Measurements from ENCODE around the gene TMEM61.

TMEM61 gene

DNA sequence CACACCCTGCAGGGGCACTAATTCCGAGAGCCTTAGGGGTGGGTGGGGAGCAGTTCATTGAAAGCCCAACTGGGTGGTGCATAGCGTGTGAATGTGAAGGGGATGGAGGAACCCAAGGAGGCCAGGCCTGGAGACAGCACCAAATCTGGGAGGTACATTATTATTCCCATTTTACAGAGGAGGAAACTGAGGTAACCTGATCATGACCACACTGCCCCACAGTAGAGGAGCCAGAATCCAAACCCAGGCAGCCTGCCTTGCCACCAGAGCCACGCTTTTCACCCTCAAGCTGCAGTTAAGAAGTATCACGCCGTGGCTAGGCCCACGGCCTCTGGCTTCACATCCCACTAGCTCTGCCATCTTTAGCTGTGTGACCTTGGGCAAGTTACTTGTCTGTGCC lies 17.7 kb downstream of the TMEM61 start:
- TF ChIP-seq, protein P1, sequence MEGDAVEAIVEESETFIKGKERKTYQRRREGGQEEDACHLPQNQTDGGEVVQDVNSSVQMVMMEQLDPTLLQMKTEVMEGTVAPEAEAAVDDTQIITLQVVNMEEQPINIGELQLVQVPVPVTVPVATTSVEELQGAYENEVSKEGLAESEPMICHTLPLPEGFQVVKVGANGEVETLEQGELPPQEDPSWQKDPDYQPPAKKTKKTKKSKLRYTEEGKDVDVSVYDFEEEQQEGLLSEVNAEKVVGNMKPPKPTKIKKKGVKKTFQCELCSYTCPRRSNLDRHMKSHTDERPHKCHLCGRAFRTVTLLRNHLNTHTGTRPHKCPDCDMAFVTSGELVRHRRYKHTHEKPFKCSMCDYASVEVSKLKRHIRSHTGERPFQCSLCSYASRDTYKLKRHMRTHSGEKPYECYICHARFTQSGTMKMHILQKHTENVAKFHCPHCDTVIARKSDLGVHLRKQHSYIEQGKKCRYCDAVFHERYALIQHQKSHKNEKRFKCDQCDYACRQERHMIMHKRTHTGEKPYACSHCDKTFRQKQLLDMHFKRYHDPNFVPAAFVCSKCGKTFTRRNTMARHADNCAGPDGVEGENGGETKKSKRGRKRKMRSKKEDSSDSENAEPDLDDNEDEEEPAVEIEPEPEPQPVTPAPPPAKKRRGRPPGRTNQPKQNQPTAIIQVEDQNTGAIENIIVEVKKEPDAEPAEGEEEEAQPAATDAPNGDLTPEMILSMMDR (IDR thresholded peaks at IDR 0.05) = no peak
- Mint-ChIP-seq H3K4me1 (peaks cover 43% of the 10 kb centered on the region), H3K4me3 (no peak overlapping the region), H3K27me3 (ENCODE audit: low read depth, poor library complexity) (peaks cover 57% of the 10 kb centered on the region), H3K27ac (no peak overlapping the region), H3K9me3 (no peaks in the 10 kb centered on the region), H3K36me3 (ENCODE audit: low read depth) (no peaks in the 10 kb centered on the region)
- DNase-seq = no peak

DNA sequence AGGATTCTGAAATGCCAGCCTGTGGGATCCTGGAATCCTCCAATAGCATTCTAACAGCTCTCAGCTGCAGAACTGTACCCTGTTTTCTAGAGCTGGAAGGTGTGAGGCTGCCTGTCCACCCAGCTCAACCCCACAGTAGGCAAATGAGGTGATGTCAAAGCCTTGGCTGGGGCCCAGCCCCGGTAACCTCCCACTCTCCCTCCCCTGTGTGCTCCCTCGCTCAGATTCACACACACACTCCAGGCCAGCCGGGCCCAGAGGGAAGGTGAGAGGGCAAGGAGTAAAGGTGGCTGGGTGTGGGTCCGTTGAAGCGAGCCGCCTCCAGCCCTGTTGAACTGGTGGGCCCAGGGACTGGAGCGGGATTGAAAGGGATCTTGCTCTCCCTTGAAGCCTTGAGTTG lies 18.2 kb downstream of the TMEM61 start, which contains the start of gene BSND:
BSND (plus strand) TSS at position 257 of the 400 bp plus-strand sequence. CDS start 254 bp downstream, outside the sequence.
- no peak within 1 kb of the TSS for H3K27ac Mint-ChIP-seq
- no peaks in the 10 kb centered on the region for H3K36me3 Mint-ChIP-seq (ENCODE audit: low read depth)
- H3K27me3 Mint-ChIP-seq (ENCODE audit: low read depth, poor library complexity) = peaks cover 56% of the 10 kb centered on the region
- no peaks in the 10 kb centered on the region for H3K9me3 Mint-ChIP-seq
- TF ChIP-seq, protein P1 (IDR thresholded peaks at IDR 0.05) = no peak
- no peak for DNase-seq
- H3K4me3 Mint-ChIP-seq = no peak within 1 kb of the TSS
- H3K4me1 Mint-ChIP-seq = peaks cover 43% of the 10 kb centered on the region

DNA sequence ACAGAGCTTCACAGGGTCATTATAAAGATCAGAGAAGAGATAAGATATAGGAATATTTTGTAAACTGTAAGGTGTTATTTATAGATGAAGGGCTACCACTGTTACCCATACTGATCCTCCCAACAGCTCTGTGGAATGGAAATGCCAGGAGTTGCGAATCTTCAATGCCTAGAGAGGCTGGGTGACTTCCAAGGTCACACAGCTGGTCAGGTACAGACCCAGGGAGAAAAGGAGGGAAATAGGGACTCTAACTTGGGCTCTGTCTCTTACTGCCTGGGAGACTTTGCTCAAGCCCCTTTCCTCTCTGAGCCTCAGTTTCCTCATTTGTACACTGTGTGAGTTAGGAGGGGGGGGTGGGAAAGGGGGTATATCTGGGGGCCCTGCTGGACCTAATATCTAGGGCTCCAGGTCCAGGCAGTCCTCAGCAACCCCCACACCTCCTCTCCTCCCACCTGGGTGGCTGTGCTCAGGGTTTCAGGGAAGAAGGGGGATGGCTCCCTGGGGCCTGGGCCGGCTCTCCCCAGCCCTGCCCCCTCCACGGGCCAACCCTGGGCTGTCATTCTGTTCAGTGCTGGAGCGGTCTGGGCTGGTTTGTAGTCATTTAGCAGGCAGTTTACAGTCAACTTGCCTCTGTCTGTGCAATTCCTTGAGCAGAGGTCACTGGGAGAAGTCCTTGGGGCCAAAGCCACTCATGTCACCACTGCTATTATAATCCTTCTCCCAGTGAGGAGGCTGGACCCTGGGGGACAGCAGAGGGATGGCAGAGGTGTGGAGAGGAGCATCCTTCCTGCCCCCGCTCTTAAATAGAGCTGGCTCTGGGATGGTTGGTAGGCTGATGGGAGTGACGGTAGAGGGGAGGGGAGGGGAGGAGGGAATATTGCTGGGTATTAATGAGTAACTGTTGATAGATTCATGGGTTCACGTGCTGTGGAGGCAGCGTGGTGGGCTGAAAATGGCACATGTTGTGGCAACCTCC lies 20.0 kb downstream of the TMEM61 start:
- no peak for DNase-seq
- Mint-ChIP-seq H3K4me1 (peaks cover 25% of the 10 kb centered on the region), H3K9me3 (no peaks in the 10 kb centered on the region), H3K27ac (no peak overlapping the region), H3K36me3 (ENCODE audit: low read depth) (no peaks in the 10 kb centered on the region), H3K4me3 (no peak overlapping the region), H3K27me3 (ENCODE audit: low read depth, poor library complexity) (peaks cover 52% of the 10 kb centered on the region)
- TF ChIP-seq, protein P1 (IDR thresholded peaks at IDR 0.05) = no peak

DNA sequence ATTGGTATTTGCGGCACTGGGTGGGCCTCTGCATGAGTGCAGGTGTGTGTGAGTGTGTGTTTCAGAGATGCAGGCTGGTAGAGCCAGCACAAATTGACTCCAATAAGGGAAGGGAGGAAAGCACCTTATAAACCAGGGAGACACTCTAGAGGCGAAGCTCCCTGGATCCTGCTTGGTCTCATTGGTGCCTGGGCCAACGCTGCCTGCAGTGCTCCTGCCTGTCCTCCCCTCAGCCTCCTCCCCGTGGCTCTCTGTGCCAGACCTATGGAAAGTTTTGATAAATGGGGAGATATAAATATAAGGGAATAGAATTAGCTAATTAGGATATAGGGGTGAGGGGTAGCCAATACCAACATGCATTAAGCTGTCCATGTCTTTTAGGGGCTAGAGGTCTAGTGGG lies 20.9 kb downstream of the TMEM61 start:
- Mint-ChIP-seq H3K36me3 (ENCODE audit: low read depth) (no peaks in the 10 kb centered on the region), H3K27me3 (ENCODE audit: low read depth, poor library complexity) (peaks cover 43% of the 10 kb centered on the region), H3K4me3 (no peak overlapping the region), H3K9me3 (no peaks in the 10 kb centered on the region), H3K27ac (no peak overlapping the region), H3K4me1 (peaks cover 18% of the 10 kb centered on the region)
- TF ChIP-seq, protein P1 (IDR thresholded peaks at IDR 0.05) = no peak
- DNase-seq = no peak

DNA sequence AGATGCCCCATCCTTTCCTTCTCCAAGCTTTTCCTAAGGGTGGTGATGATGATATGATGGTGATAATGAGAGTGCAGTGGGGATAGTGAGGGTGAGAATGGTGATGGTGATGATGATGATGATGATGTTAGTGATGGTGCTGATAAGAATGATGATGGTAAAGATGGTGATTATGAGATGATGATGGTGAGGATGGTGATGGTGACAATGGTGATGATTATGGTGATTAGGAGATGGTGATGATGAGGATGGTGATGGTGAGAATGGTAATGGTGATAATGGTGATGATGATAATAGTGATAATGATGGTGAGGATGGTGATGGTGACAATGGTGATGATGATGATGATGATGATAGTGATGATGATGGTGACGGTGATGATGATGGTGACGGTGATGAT lies 22.3 kb downstream of the TMEM61 start:
- Mint-ChIP-seq H3K4me1 (peaks cover 7% of the 10 kb centered on the region), H3K4me3 (no peak overlapping the region), H3K36me3 (ENCODE audit: low read depth) (no peaks in the 10 kb centered on the region), H3K9me3 (no peaks in the 10 kb centered on the region), H3K27ac (no peak overlapping the region), H3K27me3 (ENCODE audit: low read depth, poor library complexity) (peaks cover 33% of the 10 kb centered on the region)
- DNase-seq = no peak
- TF ChIP-seq, protein P1 (IDR thresholded peaks at IDR 0.05) = no peak

Measured in nephron progenitor cell (in vitro differentiated cells).